Hair follicle dermal papilla cell (primary cell): ENCODE data around the gene ADCY2. TPM values are rescaled to one million over a fixed set of nuclear protein-coding genes. Genes with fewer than 3 reads are reported as not detected.

Source experiments
- total RNA-seq: library from RNA; depleted of rRNA; stranded (reverse); fragments of >200 nt; gene quantifications from 2 replicates; pipeline ENCODE4 v1.2.3, GENCODE V29; 2012

The ADCY2 gene
- total RNA-seq, result under 0.01 and 0.65 TPM in 2 replicates

DNA sequence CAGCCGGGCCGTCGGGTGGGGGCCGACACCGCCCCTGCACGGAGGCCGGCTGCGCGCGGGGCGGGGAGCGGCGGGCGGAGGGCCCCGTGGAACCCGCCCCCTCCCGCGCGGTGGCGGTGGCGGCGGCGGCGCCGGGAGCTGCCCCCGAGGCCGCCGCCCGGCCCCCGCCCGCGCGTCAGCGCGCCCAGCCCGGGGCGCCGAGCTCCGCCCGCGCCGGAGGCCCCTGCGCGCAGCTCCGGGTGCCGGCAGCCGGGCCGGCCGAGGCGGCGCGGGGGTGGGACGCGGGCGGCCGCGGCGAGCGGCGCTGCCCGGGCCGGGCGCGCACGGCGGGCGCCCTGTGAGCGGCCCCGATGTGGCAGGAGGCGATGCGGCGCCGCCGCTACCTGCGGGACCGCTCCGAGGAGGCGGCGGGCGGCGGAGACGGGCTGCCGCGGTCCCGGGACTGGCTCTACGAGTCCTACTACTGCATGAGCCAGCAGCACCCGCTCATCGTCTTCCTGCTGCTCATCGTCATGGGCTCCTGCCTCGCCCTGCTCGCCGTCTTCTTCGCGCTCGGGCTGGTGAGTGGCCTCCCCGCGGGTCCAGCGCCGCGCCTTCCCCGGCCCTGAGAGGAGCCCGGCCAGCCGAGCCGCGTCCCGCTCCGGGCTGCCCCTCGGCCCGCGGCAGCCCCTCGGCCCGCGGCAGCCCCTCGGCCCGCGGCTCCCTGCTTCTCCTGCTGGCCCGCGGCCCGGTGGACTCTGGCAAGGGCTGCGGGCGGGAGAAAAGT is at the start of gene ADCY2:
Gene ADCY2 (plus strand): TSS at position 192 of the 766 bp plus-strand sequence. CDS start 159 bp downstream, at position 351.

DNA sequence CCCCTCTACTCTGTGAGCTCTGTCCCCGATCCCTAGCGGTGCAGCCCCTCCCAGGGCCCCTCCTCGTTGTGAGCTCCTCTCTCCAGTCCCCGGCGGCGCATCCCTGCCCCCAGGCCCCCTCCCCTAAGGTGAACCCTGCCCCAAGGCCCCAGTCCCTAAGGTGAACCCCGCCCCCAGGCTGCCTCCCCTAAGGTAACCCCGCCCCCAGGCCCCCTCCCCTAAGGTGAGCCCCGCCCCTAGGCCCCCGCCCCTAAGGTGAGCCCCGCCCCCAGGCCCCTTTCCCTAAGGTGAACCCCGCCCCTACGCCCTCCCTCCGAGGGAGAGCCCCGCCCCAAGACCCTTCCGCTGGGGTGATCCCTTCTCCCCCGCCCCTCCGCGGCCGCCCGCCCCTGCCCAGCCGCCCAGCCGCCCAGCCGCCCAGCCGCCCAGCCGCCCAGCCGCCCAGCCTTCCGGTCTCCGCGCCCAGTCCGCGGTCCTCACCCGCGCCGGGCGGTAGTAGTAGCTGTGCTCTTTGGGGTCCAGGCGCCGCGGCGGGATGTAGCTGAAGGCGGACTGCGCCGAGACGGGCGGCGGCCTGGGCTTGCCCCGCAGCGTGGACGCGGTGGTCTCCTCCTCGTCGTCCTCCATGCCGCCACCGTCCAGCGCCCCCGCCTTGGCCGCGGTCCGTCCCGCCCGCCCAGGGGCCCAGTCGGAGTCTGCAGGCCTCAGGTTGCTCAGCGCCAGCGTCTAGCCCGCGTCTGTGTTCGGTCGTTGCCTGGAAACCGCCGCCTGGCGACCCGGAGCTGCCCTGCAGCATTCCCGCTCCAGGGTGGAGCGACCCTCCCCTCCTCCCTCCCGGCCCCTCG is 454.7 kb downstream of the ADCY2 start, which contains the start of gene CFAP90:
Gene CFAP90 (minus strand): TSS at position 739 of the 845 bp plus-strand sequence. CDS start 112 bp downstream, at position 627.

DNA sequence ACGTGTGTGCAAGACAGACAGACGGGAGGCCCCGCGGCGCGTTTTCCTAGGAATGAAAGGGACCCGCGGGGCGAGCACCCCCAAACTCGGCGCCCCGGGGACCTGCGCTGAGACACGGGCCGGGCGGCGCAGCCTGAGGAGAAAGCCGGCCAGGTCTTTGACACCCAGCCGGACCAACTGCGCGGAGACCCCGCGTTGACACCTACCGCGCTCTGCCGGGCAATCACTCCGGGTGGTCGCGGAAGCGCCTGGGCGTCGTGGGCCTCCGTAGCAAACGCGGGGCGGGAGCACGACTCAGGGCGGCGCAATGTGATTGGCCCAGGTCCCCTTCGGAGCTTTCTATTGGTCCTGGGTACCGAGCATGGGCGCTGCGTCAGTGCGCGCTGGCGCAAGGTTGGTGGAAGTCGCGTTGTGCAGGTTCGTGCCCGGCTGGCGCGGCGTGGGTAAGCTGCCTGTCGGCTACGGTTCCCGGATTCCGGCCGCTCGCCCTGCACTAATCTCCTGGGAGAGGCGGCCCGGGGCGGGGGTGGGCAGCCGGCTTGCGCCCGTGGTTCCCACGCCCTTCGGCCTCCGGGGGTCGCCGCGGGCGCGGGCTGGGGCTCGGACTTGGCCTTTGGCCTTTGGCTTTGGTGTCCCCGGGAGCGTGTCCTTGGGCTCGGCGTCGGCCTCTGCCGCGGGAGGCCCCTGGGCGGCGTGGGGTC is 473.0 kb downstream of the ADCY2 start, which contains the start of the genes FASTKD3 and MTRR:
Gene FASTKD3 (minus strand): TSS at position 259 of the 701 bp plus-strand sequence. CDS start 948 bp downstream, outside the sequence.
Gene MTRR (plus strand): TSS at position 376 of the 701 bp plus-strand sequence. CDS start 1,647 bp downstream, outside the sequence.

